HepG2 (cell line): ENCODE data around the gene VAMP2. TPM values are rescaled to one million over a fixed set of nuclear protein-coding genes. Genes with fewer than 3 reads are reported as not detected.

ENCODE experiments used
- HOXA3 ChIP-seq: sonication (generic); formaldehyde crosslinking; IDR thresholded peaks from 2 replicates; pipeline ENCODE4 v1.5.0; 2020; ENCODE audit warnings: missing genetic modification reagents
- NKX3-1 ChIP-seq: sonication (generic); formaldehyde crosslinking; IDR thresholded peaks from 2 replicates; pipeline ENCODE4 v1.5.0; 2020; ENCODE audit warnings: missing genetic modification reagents
- RBM39 ChIP-seq: fragments of 200-400 bp; formaldehyde crosslinking; IDR thresholded peaks from one replicate; pipeline ENCODE4 v1.6.1; 2018; ENCODE audit warnings: antibody characterized with exemption, mild to moderate bottlenecking, low read depth, low read length; ENCODE audit not compliant: poor library complexity, severe bottlenecking
- SUZ12 ChIP-seq: fragments of 150-350 bp; IDR thresholded peaks from 2 replicates; pipeline ENCODE4 v1.6.1; 2014; ENCODE audit warnings: low read depth, low read length
- YEATS4 ChIP-seq: sonication (generic); formaldehyde crosslinking; IDR thresholded peaks from 2 replicates; pipeline ENCODE4 v1.4.0; 2020; ENCODE audit warnings: missing genetic modification reagents, borderline replicate concordance
- ZNF746 ChIP-seq: sonication (generic); formaldehyde crosslinking; IDR thresholded peaks from 2 replicates; pipeline ENCODE4 v1.8.0; 2022; ENCODE audit warnings: mild to moderate bottlenecking, missing genetic modification reagents
- ZNF747 ChIP-seq: sonication (generic); formaldehyde crosslinking; IDR thresholded peaks from 2 replicates; pipeline ENCODE4 v1.8.1; 2023; ENCODE audit warnings: missing genetic modification reagents, mild to moderate bottlenecking, borderline replicate concordance
- ZNF749 ChIP-seq: sonication (generic); formaldehyde crosslinking; IDR thresholded peaks from 2 replicates; pipeline ENCODE4 v1.8.0; 2022; ENCODE audit warnings: mild to moderate bottlenecking, missing genetic modification reagents, moderate library complexity, borderline replicate concordance
- ZNF75D ChIP-seq: sonication (generic); formaldehyde crosslinking; IDR thresholded peaks from 2 replicates; pipeline ENCODE4 v1.8.1; 2023; ENCODE audit warnings: missing genetic modification reagents, mild to moderate bottlenecking, borderline replicate concordance
- ZNF83 ChIP-seq: sonication (generic); formaldehyde crosslinking; IDR thresholded peaks from 2 replicates; pipeline ENCODE4 v1.4.0; 2020; ENCODE audit warnings: missing genetic modification reagents, mild to moderate bottlenecking, borderline replicate concordance
- polyA plus RNA-seq, 8 experiments: library from polyadenylated mRNA; depleted of rRNA in 3 of 8; stranded (reverse) in 7 of 8; unstranded in 1 of 8; fragments of >200 nt; fragmentation: Illumina TruSeq in 4 of 8; extraction: Trizol in 4 of 8; gene quantifications; 2 replicates each; pipeline versions ENCODE4 v1.2.1 to v1.2.3, GENCODE V29; 2011 to 2016; ENCODE audit warnings: low read depth in 4 of 8, missing spikeins in 1 of 8, mixed read lengths in 1 of 8; ENCODE audit not compliant: insufficient read depth in 1 of 8
- total RNA-seq, 5 experiments: library from RNA; depleted of rRNA; stranded (reverse); fragments of >200 nt; fragmentation: Illumina TruSeq; extraction: Trizol; gene quantifications; 2 replicates each; pipeline ENCODE4 v1.2.3, GENCODE V29; 2016; ENCODE audit warnings: low read depth in 1 of 5
- TF ChIP-seq, protein P1 (sequence below): sonication (generic); formaldehyde crosslinking; IDR thresholded peaks from 2 replicates; pipeline ENCODE4 v1.4.0; 2020; ENCODE audit warnings: missing genetic modification reagents
- TF ChIP-seq, protein P2 (sequence below): sonication (generic); formaldehyde crosslinking; IDR thresholded peaks from 2 replicates; pipeline ENCODE4 v1.5.0; 2020; ENCODE audit warnings: missing genetic modification reagents, mild to moderate bottlenecking, borderline replicate concordance
- TF ChIP-seq, protein P3 (sequence below): sonication (generic); formaldehyde crosslinking; IDR thresholded peaks from 2 replicates; pipeline ENCODE4 v1.5.1; 2020; ENCODE audit warnings: mild to moderate bottlenecking, missing genetic modification reagents
- TF ChIP-seq, protein P4 (sequence below): sonication (generic); formaldehyde crosslinking; IDR thresholded peaks from 2 replicates; pipeline ENCODE4 v1.5.1; 2020; ENCODE audit warnings: missing genetic modification reagents, mild to moderate bottlenecking, borderline replicate concordance

The VAMP2 gene
- total and polyA plus RNA-seq, 2 of the 13 experiments (the other 11 are each of a cell fraction or from before 2014, with no cell fraction given) = 3.9 to 17.2 TPM

DNA sequence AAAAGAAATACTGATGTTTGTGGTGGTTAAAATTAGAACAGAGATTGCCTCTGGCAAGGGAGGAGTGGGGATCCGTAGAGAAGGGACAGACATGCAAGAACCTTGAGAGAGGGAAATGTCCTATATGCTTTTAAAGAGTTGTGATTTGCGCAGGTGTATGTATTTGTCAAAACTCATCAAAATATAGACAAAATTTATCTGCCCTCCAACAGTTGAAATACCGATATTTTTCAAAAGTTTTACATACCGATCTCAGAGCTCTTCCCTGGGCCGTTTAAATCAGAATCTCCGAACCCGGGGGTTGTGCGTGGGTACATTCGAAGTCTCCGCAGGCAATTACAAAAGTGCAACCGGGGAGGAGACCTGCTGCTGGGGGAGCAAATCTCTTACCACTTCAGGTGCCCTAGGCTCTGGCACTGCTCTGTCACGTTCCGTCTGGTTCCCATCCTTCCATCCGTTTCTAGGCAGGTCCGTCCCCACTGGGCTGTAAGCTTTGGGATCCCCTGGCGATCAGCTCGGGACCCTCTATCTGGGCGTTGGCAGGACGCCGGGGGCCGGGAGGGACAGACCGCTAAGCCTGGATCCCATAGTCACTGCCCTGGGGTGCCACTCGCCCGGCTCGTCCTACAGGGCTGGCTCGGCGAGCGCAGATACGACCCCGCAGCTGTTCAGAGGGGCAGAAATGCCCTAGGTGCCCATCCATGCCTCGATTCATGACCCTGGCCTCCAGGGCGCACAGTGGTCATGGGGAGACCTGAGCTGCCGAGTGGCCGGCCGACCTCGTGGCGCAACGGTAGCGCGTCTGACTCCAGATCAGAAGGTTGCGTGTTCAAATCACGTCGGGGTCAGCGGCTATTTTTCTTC, 23.1 kb upstream of the VAMP2 start (continued):
- TF ChIP-seq, protein P1, sequence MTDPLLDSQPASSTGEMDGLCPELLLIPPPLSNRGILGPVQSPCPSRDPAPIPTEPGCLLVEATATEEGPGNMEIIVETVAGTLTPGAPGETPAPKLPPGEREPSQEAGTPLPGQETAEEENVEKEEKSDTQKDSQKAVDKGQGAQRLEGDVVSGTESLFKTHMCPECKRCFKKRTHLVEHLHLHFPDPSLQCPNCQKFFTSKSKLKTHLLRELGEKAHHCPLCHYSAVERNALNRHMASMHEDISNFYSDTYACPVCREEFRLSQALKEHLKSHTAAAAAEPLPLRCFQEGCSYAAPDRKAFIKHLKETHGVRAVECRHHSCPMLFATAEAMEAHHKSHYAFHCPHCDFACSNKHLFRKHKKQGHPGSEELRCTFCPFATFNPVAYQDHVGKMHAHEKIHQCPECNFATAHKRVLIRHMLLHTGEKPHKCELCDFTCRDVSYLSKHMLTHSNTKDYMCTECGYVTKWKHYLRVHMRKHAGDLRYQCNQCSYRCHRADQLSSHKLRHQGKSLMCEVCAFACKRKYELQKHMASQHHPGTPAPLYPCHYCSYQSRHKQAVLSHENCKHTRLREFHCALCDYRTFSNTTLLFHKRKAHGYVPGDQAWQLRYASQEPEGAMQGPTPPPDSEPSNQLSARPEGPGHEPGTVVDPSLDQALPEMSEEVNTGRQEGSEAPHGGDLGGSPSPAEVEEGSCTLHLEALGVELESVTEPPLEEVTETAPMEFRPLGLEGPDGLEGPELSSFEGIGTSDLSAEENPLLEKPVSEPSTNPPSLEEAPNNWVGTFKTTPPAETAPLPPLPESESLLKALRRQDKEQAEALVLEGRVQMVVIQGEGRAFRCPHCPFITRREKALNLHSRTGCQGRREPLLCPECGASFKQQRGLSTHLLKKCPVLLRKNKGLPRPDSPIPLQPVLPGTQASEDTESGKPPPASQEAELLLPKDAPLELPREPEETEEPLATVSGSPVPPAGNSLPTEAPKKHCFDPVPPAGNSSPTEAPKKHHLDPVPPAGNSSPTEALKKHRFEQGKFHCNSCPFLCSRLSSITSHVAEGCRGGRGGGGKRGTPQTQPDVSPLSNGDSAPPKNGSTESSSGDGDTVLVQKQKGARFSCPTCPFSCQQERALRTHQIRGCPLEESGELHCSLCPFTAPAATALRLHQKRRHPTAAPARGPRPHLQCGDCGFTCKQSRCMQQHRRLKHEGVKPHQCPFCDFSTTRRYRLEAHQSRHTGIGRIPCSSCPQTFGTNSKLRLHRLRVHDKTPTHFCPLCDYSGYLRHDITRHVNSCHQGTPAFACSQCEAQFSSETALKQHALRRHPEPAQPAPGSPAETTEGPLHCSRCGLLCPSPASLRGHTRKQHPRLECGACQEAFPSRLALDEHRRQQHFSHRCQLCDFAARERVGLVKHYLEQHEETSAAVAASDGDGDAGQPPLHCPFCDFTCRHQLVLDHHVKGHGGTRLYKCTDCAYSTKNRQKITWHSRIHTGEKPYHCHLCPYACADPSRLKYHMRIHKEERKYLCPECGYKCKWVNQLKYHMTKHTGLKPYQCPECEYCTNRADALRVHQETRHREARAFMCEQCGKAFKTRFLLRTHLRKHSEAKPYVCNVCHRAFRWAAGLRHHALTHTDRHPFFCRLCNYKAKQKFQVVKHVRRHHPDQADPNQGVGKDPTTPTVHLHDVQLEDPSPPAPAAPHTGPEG (CRISPR knock-in tag) = no peak
- TF ChIP-seq ZNF83 (CRISPR knock-in tag) = no peak
- no peak for TF ChIP-seq SUZ12
- TF ChIP-seq ZNF75D (CRISPR knock-in tag) = no peak
- 0 out of 2 replicates have a peak, but pooled peaks have one; percentile 11 for TF ChIP-seq ZNF747
- no peak for TF ChIP-seq ZNF746
- TF ChIP-seq ZNF749 (CRISPR knock-in tag) = no peak
- TF ChIP-seq HOXA3 (CRISPR knock-in tag) = peak; percentile 61
- 0 out of 2 replicates have a peak, but pooled peaks have one; percentile 33 for TF ChIP-seq YEATS4 (CRISPR knock-in tag)
- 0 out of 2 replicates have a peak, but pooled peaks have one; percentile 20 for TF ChIP-seq NKX3-1 (CRISPR knock-in tag)
- TF ChIP-seq, protein P2, sequence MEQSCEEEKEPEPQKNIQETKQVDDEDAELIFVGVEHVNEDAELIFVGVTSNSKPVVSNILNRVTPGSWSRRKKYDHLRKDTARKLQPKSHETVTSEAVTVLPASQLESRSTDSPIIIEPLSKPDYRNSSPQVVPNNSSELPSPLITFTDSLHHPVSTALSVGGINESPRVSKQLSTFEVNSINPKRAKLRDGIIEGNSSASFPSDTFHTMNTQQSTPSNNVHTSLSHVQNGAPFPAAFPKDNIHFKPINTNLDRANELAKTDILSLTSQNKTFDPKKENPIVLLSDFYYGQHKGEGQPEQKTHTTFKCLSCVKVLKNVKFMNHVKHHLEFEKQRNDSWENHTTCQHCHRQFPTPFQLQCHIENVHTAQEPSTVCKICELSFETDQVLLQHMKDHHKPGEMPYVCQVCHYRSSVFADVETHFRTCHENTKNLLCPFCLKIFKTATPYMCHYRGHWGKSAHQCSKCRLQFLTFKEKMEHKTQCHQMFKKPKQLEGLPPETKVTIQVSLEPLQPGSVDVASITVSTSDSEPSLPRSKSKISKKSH (CRISPR knock-in tag) = no peak
- TF ChIP-seq RBM39 = no peak
- TF ChIP-seq, protein P3, sequence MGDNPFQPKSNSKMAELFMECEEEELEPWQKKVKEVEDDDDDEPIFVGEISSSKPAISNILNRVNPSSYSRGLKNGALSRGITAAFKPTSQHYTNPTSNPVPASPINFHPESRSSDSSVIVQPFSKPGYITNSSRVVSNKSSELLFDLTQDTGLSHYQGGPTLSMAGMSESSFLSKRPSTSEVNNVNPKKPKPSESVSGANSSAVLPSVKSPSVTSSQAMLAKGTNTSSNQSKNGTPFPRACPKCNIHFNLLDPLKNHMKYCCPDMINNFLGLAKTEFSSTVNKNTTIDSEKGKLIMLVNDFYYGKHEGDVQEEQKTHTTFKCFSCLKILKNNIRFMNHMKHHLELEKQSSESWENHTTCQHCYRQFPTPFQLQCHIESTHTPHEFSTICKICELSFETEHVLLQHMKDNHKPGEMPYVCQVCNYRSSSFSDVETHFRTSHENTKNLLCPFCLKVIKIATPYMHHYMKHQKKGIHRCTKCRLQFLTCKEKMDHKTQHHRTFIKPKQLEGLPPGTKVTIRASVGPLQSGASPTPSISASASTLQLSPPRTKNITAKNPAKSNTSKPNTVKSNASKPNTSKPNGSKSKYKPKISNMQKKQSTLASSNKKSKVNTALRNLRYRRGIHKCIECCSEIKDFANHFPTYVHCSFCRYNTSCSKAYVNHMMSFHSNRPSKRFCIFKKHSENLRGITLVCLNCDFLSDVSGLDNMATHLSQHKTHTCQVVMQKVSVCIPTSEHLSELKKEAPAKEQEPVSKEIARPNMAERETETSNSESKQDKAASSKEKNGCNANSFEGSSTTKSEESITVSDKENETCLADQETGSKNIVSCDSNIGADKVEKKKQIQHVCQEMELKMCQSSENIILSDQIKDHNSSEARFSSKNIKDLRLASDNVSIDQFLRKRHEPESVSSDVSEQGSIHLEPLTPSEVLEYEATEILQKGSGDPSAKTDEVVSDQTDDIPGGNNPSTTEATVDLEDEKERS (CRISPR knock-in tag) = no peak
- TF ChIP-seq, protein P4, sequence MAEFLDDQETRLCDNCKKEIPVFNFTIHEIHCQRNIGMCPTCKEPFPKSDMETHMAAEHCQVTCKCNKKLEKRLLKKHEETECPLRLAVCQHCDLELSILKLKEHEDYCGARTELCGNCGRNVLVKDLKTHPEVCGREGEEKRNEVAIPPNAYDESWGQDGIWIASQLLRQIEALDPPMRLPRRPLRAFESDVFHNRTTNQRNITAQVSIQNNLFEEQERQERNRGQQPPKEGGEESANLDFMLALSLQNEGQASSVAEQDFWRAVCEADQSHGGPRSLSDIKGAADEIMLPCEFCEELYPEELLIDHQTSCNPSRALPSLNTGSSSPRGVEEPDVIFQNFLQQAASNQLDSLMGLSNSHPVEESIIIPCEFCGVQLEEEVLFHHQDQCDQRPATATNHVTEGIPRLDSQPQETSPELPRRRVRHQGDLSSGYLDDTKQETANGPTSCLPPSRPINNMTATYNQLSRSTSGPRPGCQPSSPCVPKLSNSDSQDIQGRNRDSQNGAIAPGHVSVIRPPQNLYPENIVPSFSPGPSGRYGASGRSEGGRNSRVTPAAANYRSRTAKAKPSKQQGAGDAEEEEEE (CRISPR knock-in tag) = no peak
